Skeletal muscle tissue (tissue), 4 donors: ENCODE data around the gene GPR3. TPM values are rescaled to one million over a fixed set of nuclear protein-coding genes. Genes with fewer than 3 reads are reported as not detected.

Experiments
- H3K27ac ChIP-seq: one replicate; pipeline ENCODE4 v1.7.0; 2013; ENCODE audit warnings: mild to moderate bottlenecking, low read depth, low read length, inconsistent platforms
- H3K27me3 ChIP-seq, 3 donors: one replicate each; pipeline ENCODE4 v1.7.0; 2013; ENCODE audit warnings: low read length in 3 of 3; ENCODE audit not compliant: control insufficient read depth in 3 of 3, insufficient read depth in 3 of 3
- H3K36me3 ChIP-seq, 3 donors: one replicate each; pipeline ENCODE4 v1.7.0; 2013; ENCODE audit warnings: low read length in 3 of 3; ENCODE audit not compliant: control insufficient read depth in 3 of 3, insufficient read depth in 3 of 3
- H3K4me1 ChIP-seq, 3 donors: one replicate each; pipeline ENCODE4 v1.7.0; 2013; ENCODE audit warnings: low read length in 3 of 3, mild to moderate bottlenecking in 3 of 3; ENCODE audit not compliant: control insufficient read depth in 3 of 3, insufficient read depth in 3 of 3
- H3K4me3 ChIP-seq, 3 donors: one replicate each; pipeline ENCODE4 v1.7.0; 2013; ENCODE audit warnings: low read length in 3 of 3
- H3K9ac ChIP-seq, 3 donors: one replicate each; pipeline ENCODE4 v1.7.0; 2013; ENCODE audit warnings: low read length in 3 of 3, mild to moderate bottlenecking in 3 of 3, moderate library complexity in 2 of 3, low read depth in 1 of 3
- H3K9me3 ChIP-seq, 3 donors: one replicate each; pipeline ENCODE4 v1.7.0; 2013; ENCODE audit warnings: low read length in 3 of 3; ENCODE audit not compliant: control insufficient read depth in 3 of 3
- total RNA-seq: library from RNA; depleted of rRNA; stranded (reverse); fragments of >200 nt; gene quantifications from one replicate; pipeline ENCODE4 v1.2.3, GENCODE V29; 2014
- donor health status: Osteomylitis.

Gene GPR3
- total RNA-seq, 1 donor from 2014 or later: under 0.01 TPM

DNA sequence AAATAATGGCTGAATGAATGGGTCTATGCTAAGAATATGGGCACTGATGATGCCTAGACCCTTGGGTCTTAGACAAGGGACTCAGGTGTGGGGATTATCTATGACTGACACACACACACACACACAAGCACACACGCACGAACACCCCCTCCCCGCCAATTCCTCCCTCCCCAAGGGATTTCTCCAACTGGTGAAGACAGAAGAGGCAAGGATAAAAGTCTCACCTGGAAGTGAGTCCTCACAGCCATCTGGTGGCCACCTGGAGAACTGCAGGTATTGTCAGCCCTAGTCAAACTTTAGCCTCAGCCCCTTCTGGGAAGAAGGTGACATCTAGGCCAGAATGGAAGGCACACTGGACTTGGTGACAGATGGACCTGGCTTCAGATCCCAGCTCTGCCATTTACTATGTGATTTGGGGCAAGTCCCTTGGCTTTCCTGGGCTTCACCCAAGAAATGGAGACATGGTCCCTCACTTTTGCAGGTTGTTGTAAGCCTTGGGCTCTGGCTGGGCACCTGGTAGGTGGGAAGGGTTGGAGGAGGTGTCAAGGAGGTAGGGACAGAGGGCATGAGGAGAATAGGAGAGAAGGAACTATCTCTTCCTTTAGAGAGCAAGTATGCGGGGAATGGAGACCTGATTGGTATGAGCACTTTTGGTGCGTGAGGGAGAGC lies 4.0 kb upstream of the GPR3 start:
- no peak overlapping the region for H3K27ac ChIP-seq
- H3K4me1 ChIP-seq: peaks cover 17 to 19% (median 17%) of the 10 kb centered on the region in 3 donors
- H3K27me3 ChIP-seq: peaks cover 0 to 2% (median 0%) of the 10 kb centered on the region in 3 donors
- H3K4me3 ChIP-seq: no peak overlapping the region
- H3K36me3 ChIP-seq: no peaks in the 10 kb centered on the region
- H3K9ac ChIP-seq: peak overlapping the region in 1 of 3 donors; percentile 40
- no peaks in the 10 kb centered on the region for H3K9me3 ChIP-seq

- Histone ChIP-seq H3K4me3 (peak overlapping the region; percentile 11 to 73 (median 60)), H3K4me1 (peaks cover 17 to 27% (median 17%) of the 10 kb centered on the region in 3 donors), H3K27ac (no peak overlapping the region), H3K36me3 (no peaks in the 10 kb centered on the region), H3K9ac (peak overlapping the region in 2 of 3 donors; percentile 51 to 81), H3K27me3 (no peaks in the 10 kb centered on the region), H3K9me3 (no peaks in the 10 kb centered on the region)
Observed at GRCh38 chr1:27391511-27392095, 819 bp upstream of the GPR3 start.

DNA sequence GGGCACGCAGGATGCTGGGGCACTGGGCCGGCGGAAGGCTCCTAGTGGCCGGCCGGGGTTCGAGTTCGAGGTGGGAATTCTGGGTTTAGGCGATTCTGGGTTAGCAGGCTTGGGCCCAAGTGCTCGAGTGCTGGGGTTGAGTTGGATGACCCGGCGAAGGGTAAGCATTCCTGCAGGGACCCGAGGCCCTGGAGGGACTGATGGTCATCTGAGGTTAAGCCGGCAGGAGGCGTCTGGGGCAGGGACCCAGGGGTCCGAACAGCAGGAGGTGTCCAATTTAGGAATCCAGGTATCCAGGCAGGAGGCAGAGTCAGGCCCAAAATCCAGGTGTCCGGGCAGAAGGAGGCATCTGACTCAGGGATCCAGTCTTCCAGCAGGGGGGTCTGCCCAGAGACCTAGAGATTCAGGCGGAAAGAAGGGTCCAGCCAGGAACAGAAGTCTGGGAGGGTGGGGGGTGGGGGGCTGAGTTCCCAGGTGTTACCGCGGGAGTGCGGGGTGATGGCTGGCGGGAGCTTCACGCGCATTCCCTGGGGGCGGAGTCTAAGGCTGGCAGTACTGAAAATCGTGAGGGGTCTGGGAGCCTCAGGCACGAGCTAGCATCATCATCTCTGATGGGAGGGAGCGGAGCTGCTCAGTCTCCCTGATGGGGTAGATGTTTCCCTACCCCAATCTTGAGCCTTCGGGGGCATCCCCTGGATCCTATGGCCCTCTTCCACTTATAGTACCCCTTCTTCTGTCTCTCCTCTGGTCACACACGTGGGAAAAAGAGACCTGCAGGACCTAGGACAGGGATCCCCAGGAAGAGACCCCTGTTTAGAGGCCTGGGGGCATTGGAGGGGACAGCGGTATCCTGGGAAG lies 585 bp downstream of the GPR3 start:
- peak overlapping the region; percentile 14 to 73 (median 57) for H3K4me3 ChIP-seq
- H3K4me1 ChIP-seq: peaks cover 17 to 27% (median 17%) of the 10 kb centered on the region in 3 donors
- peak overlapping the region; percentile 43 to 81 (median 65) for H3K9ac ChIP-seq
- no peaks in the 10 kb centered on the region for H3K9me3 ChIP-seq
- H3K27ac ChIP-seq: no peak overlapping the region
- H3K27me3 ChIP-seq: no peaks in the 10 kb centered on the region
- no peaks in the 10 kb centered on the region for H3K36me3 ChIP-seq

- Histone ChIP-seq H3K4me1 (peaks cover 17 to 24% (median 17%) of the 10 kb centered on the region in 3 donors), H3K9ac (no peak overlapping the region)
Observed at GRCh38 chr1:27393641-27394281, 1.3 kb downstream of the GPR3 start.

DNA sequence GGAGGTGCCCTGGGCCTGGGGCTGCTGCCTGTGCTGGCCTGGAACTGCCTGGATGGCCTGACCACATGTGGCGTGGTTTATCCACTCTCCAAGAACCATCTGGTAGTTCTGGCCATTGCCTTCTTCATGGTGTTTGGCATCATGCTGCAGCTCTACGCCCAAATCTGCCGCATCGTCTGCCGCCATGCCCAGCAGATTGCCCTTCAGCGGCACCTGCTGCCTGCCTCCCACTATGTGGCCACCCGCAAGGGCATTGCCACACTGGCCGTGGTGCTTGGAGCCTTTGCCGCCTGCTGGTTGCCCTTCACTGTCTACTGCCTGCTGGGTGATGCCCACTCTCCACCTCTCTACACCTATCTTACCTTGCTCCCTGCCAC lies 1.8 kb downstream of the GPR3 start:
- Histone ChIP-seq H3K9me3 (no peaks in the 10 kb centered on the region), H3K27ac (no peak overlapping the region), H3K9ac (no peak overlapping the region), H3K36me3 (no peaks in the 10 kb centered on the region), H3K4me1 (peaks cover 17 to 27% (median 20%) of the 10 kb centered on the region in 3 donors), H3K4me3 (no peak overlapping the region), H3K27me3 (peaks cover 0 to 2% (median 0%) of the 10 kb centered on the region in 3 donors)

More at GRCh38 chr1:27393641-27394281, 1.3 kb downstream of the GPR3 start:
- H3K27me3 ChIP-seq: no peaks in the 10 kb centered on the region
- H3K36me3 ChIP-seq: no peaks in the 10 kb centered on the region
- no peak overlapping the region for H3K27ac ChIP-seq
- no peak overlapping the region for H3K4me3 ChIP-seq
- no peaks in the 10 kb centered on the region for H3K9me3 ChIP-seq

DNA sequence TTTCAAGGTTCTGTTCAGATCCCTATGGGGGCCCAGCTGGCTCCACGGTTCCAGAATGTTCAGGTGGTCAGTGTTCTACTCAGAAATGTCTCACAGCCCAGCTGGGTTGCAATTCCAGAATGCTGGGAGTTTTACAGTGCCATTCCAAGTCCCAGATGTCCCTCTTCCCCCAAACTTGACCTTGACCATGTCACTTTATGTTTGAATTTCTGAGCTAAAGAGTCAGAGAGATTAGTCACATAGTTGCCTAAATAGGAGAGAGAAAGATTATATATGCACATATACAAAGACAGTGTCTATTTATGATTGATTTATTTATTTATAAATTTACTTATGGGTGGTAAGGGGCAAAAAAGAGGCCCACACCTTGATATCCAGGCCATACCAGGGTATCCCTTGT lies 2.5 kb downstream of the GPR3 start:
- H3K9ac ChIP-seq: no peak overlapping the region
- no peak overlapping the region for H3K4me3 ChIP-seq
- H3K36me3 ChIP-seq: no peaks in the 10 kb centered on the region
- peaks cover 0 to 3% (median 2%) of the 10 kb centered on the region in 3 donors for H3K27me3 ChIP-seq
- H3K9me3 ChIP-seq: no peaks in the 10 kb centered on the region
- peaks cover 21 to 34% (median 25%) of the 10 kb centered on the region in 3 donors for H3K4me1 ChIP-seq
- H3K27ac ChIP-seq: no peak overlapping the region

DNA sequence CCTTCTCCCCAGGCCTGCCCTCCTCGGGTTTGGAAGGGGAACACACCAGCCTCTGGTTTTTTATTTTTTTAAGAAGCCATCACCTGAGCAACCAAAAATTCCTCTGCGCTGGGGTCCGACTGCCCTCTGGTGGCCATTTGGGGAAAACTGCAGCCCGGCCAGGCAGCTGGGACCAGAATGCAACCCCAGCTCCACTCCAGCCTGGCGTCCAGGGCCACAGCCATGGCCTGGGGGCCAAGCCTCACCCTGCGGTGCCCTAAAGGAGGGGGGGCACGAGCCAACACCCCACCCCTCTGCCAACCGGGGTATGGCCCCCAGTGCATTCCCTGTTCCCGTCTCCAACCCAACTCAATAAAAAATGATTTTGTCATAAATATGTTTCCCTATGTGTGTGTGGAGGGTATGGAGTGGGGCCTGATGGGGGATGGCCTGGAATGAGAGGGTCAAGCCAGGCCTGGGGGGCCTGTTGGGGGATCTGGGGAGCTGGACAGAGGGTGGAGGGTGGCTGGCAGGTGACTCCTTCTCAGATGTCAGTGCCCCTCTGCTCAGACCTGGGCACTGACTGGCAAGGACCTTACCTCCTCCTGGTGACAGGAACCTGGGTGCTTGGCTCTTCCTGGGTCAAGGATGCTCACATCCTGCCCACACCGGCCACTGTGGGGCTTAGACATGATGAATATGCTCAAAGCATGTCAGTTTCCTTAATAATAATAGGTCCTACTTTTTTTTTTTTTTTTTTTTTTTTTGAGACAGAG lies 3.2 kb downstream of the GPR3 start:
- no peaks in the 10 kb centered on the region for H3K36me3 ChIP-seq
- H3K4me3 ChIP-seq: no peak overlapping the region
- H3K27ac ChIP-seq: no peak overlapping the region
- no peaks in the 10 kb centered on the region for H3K9me3 ChIP-seq
- peaks cover 0 to 5% (median 3%) of the 10 kb centered on the region in 3 donors for H3K27me3 ChIP-seq
- H3K9ac ChIP-seq: no peak overlapping the region
- H3K4me1 ChIP-seq: peaks cover 23 to 37% (median 28%) of the 10 kb centered on the region in 3 donors

DNA sequence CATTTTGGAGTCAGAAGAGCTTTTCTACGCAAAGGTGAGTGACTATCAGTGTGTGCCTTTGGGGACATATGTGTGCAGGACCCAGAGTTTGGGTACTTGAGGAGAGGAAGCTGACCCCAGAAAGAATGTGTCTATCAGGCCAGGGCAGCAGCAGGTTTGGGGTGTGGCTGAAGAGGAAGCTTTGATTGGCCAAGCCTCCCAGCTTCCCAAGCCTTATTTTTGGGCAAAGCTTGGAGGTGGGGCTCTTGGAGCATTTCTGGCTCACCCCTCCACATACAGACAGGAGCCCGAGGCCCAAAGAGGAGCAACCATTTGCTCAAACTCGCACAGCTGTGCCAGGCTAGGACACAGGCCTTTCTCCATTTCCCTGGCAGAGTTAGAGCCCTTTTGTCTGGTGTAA lies 4.7 kb downstream of the GPR3 start:
- Histone ChIP-seq H3K9me3 (no peaks in the 10 kb centered on the region), H3K9ac (no peak overlapping the region), H3K4me3 (no peak overlapping the region), H3K27ac (no peak overlapping the region), H3K27me3 (peaks cover 0 to 5% (median 3%) of the 10 kb centered on the region in 3 donors), H3K36me3 (no peaks in the 10 kb centered on the region), H3K4me1 (peaks cover 17 to 35% (median 20%) of the 10 kb centered on the region in 3 donors)

GRCh38 chr1:27397749-27398148 lies 5.3 kb downstream of the GPR3 start:
- peaks cover 20 to 38% (median 23%) of the 10 kb centered on the region in 3 donors for H3K4me1 ChIP-seq
- no peaks in the 10 kb centered on the region for H3K9me3 ChIP-seq
- no peak overlapping the region for H3K4me3 ChIP-seq
- no peak overlapping the region for H3K9ac ChIP-seq
- no peak overlapping the region for H3K27ac ChIP-seq
- no peaks in the 10 kb centered on the region for H3K36me3 ChIP-seq
- H3K27me3 ChIP-seq: peaks cover 0 to 5% (median 3%) of the 10 kb centered on the region in 3 donors
